ENCODE data around the gene WNT7B. TPM values are rescaled to one million over a fixed set of nuclear protein-coding genes. Genes with fewer than 3 reads are reported as not detected.

WNT7B gene
- polyA plus RNA-seq, 1 experiment = not detected

DNA sequence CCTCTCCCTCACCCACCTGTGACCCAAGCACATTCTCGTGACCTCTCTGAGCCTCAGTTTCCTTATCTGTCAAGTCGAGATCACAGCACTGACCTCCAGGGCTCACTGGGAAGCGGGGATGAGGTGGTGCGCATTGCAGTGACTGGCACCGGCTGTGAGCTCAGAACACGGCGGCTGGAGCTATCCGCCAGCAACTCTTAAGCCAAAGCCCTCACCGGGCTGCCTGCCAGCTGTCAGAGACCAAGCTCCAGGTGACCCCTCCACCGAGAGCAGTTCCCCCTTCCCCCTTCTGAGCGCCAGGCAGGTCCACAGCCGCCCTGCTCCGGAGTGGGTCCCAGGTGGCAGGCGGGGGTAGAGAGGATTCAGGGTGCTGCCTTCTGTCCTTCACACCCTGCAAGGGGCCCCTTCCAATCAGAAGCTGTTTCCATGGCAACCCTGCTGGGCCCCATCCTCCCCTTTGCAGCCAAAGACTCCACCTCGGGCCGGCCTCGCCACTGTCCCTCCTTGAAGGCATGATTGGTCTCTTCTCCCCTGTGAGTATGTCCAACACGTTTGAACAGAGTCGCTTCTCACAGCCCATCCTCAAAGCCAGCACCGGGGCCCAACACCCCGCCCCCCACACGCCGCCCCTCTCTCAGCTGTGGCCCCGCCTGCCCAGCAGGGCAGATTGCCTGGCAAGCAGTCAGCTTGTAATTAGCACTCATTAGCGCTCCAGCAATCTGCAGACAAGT lies 98.7 kb downstream of the WNT7B start:
- Histone ChIP-seq H3K27me3 (ENCODE audit: control insufficient read depth, insufficient read depth, low read length) (peaks cover 35% of the 10 kb centered on the region), H3K4me3 (ENCODE audit: low read depth, low read length) (no peak overlapping the region), H3K36me3 (ENCODE audit: control insufficient read depth, insufficient read depth, low read length) (no peaks in the 10 kb centered on the region)
- TF ChIP-seq CTCF (IDR thresholded peaks at IDR 0.05; ENCODE audit: insufficient read depth, low read depth, low read length) = no peak
- no peak for DNase-seq (ENCODE audit: low read depth)
- CTCF ChIA-PET = interaction anchor here (1.6 to 2.3 kb wide), 3 partner anchors 12 to 235 kb away, joined by 3 to 11 read pairs (median 6); no protein-coding TSS in a partner anchor
- POLR2A ChIA-PET = no interaction called here

- peaks cover 35% of the 10 kb centered on the region for H3K27me3 ChIP-seq (ENCODE audit: control insufficient read depth, insufficient read depth, low read length)
- H3K4me3 ChIP-seq (ENCODE audit: low read depth, low read length) = no peak overlapping the region
- no peak for TF ChIP-seq CTCF (IDR thresholded peaks at IDR 0.05; ENCODE audit: insufficient read depth, low read depth, low read length)
- CTCF ChIA-PET = interaction anchor here (1.6 to 2.3 kb wide), 3 partner anchors 11 to 234 kb away, joined by 3 to 11 read pairs (median 6); no protein-coding TSS in a partner anchor
- POLR2A ChIA-PET = no interaction called here
- no peaks in the 10 kb centered on the region for H3K36me3 ChIP-seq (ENCODE audit: control insufficient read depth, insufficient read depth, low read length)
- DNase-seq (ENCODE audit: low read depth) = no peak
Observed at GRCh38 chr22:45877651-45878050, 99.3 kb downstream of the WNT7B start.

DNA sequence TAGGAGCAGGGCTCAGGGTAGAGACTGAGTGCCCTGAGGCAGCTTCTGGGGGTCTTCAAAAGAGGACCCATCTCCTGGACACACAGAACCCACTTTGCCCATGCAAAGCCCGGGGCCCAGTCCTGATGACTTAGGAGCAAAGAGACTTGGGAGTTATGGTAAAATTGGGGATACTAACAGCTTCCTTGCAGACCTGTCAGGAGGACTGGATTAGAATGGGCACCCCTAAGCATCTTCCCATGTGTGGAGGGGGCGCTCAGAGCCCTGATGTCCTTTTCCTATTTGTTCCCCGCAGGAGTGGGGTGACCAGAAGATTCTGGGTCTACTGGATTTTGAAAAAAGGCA lies 100.0 kb downstream of the WNT7B start:
- no peak for DNase-seq (ENCODE audit: low read depth)
- Histone ChIP-seq H3K4me3 (ENCODE audit: low read depth, low read length) (no peak overlapping the region), H3K36me3 (ENCODE audit: control insufficient read depth, insufficient read depth, low read length) (no peaks in the 10 kb centered on the region), H3K27me3 (ENCODE audit: control insufficient read depth, insufficient read depth, low read length) (peaks cover 34% of the 10 kb centered on the region)
- POLR2A ChIA-PET = no interaction called here
- CTCF ChIA-PET = interaction anchor here (1.6 to 2.3 kb wide), 2 partner anchors 11 to 233 kb away, joined by 3 to 11 read pairs; no protein-coding TSS in a partner anchor
- TF ChIP-seq CTCF (IDR thresholded peaks at IDR 0.05; ENCODE audit: insufficient read depth, low read depth, low read length) = no peak

DNA sequence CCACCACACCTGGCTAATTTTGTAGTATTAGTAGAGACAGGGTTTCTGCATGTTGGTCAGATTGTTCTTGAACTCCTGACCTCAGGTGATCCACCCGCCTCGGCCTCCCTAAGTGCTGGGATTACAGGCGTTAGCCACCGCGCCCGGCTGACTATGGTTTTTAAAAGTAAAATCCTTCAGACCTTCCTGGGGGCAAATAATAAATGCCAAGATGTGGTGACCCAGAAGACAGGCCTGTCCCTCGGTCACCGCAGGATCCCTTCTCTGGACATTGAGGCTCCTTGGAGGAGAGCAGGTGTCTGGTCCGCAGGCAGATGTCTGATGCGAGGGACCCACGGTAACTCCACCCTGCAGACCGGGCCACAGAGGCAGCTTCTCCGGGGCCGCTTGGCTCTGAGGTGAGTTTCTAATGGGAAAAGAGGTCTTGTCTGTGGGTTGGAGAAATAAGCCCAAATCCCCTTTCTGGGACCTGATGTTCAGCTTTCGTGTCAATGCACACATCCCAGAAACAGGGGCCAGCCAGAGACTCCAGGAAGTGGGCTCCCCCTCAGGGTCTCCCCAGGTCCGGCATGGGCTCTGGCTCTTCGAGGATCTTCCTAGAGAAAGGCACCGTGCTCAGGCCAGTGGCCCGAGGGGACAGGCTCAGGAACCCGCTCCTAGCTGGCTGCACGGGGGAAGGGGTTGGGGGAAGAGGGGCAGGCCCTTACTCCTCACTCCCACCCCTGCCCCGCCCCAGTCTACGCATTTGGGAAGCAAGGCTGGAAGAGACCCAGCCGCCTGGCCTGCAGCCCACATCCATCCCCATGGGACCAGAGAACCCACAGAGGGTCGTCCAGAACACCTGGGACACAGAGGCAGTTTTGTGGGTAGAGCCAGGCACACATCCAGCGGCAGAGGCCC lies 100.6 kb downstream of the WNT7B start:
- no peak for TF ChIP-seq CTCF (IDR thresholded peaks at IDR 0.05; ENCODE audit: insufficient read depth, low read depth, low read length)
- POLR2A ChIA-PET = no interaction called here
- CTCF ChIA-PET = interaction anchor here (2.3 to 2.8 kb wide), 2 partner anchors 10 to 13 kb away, joined by 11 to 13 read pairs; no protein-coding TSS in a partner anchor
- DNase-seq (ENCODE audit: low read depth) = no peak
- Histone ChIP-seq H3K27me3 (ENCODE audit: control insufficient read depth, insufficient read depth, low read length) (peaks cover 33% of the 10 kb centered on the region), H3K4me3 (ENCODE audit: low read depth, low read length) (no peak overlapping the region), H3K36me3 (ENCODE audit: control insufficient read depth, insufficient read depth, low read length) (no peaks in the 10 kb centered on the region)

DNA sequence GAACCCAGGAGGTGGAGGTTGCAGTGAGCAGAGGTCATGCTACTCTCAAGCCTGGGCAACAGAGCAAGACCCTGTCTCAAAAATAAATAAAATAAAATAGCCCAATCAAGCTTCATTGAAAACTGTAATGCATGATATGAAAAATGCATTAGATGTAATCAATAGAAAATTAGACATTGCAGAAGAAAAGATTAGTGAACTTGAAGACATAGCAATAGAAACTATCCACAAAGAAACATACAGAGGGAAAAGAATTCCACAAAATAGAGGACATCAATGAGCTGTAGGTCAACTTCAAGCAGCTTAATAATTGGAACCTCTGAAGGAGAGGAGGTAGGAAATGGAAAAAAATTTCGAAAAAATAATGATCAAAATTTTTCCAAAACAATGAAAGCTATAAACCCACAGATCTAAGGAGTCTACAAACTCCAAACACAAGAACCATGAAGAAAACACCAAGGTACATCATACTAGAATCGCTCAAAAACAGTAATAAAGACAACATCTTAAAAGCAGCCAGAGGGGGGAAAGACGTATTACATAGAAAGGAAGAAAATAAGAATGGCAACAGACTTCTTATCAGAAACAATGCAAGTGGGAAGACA lies 104.2 kb downstream of the WNT7B start:
- CTCF ChIA-PET = interaction anchor here (0.7 to 1.4 kb wide), 2 partner anchors 9 to 10 kb away, joined by 3 read pairs; no protein-coding TSS in a partner anchor
- H3K27me3 ChIP-seq (ENCODE audit: control insufficient read depth, insufficient read depth, low read length) = peaks cover 26% of the 10 kb centered on the region
- DNase-seq (ENCODE audit: low read depth) = no peak
- POLR2A ChIA-PET = no interaction called here
- H3K4me3 ChIP-seq (ENCODE audit: low read depth, low read length) = no peak overlapping the region
- H3K36me3 ChIP-seq (ENCODE audit: control insufficient read depth, insufficient read depth, low read length) = no peaks in the 10 kb centered on the region
- no peak for TF ChIP-seq CTCF (IDR thresholded peaks at IDR 0.05; ENCODE audit: insufficient read depth, low read depth, low read length)
